Effector memory CD8-positive, alpha-beta T cell (primary cell): ENCODE results near the gene BRSK2.

Experiments
- ATAC-seq: fragments of 150-1000 bp; cut with Tn5 transposase; replicated peaks from 2 replicates; pipeline ENCODE4 v1.10.0; 2021; ENCODE audit warnings: mild to moderate bottlenecking, moderate library complexity
- DNase-seq, 3 experiments: peaks; one replicate each; pipeline ENCODE4 v3.0.0; 2021
- H3K27ac Mint-ChIP-seq, 2 donors: one replicate each; pipeline ENCODE4 v1.8.0; 2022; ENCODE audit warnings: mild to moderate bottlenecking in 2 of 2, mixed read lengths in 2 of 2, moderate library complexity in 2 of 2
- H3K27me3 Mint-ChIP-seq, 2 donors: one replicate each; pipeline ENCODE4 v1.8.0; 2022; ENCODE audit warnings: mixed read lengths in 2 of 2
- H3K36me3 Mint-ChIP-seq: one replicate; pipeline ENCODE4 v1.8.0; 2022; ENCODE audit warnings: mild to moderate bottlenecking, moderate library complexity, mixed read lengths; ENCODE audit not compliant: insufficient read depth
- H3K4me1 Mint-ChIP-seq, 2 donors: one replicate each; pipeline ENCODE4 v1.8.0; 2022; ENCODE audit warnings: low read depth in 2 of 2, mixed read lengths in 2 of 2
- H3K4me3 Mint-ChIP-seq, 2 donors: one replicate each; pipeline ENCODE4 v1.8.0; 2022; ENCODE audit warnings: mild to moderate bottlenecking in 2 of 2, mixed read lengths in 2 of 2, moderate library complexity in 2 of 2
- H3K9me3 Mint-ChIP-seq, 2 donors: one replicate each; pipeline ENCODE4 v1.8.0; 2022; ENCODE audit warnings: mixed read lengths in 2 of 2

BRSK2 gene

GRCh38 chr11:1499261-1499890, 109.6 kb downstream of the BRSK2 start:
- Mint-ChIP-seq H3K4me3 (no peak overlapping the region), H3K4me1 (peaks cover 63 to 64% of the 10 kb centered on the region in 2 donors), H3K27ac (peak overlapping the region in 1 of 2 donors; percentile 67), H3K36me3 (peaks cover 23% of the 10 kb centered on the region), H3K9me3 (no peaks in the 10 kb centered on the region), H3K27me3 (no peaks in the 10 kb centered on the region)
- DNase-seq: no peak
- no peak for ATAC-seq

- Mint-ChIP-seq H3K4me3 (no peak overlapping the region), H3K36me3 (peaks cover 23% of the 10 kb centered on the region), H3K27me3 (no peaks in the 10 kb centered on the region), H3K27ac (peak overlapping the region in 1 of 2 donors; percentile 72), H3K4me1 (peaks cover 63 to 64% of the 10 kb centered on the region in 2 donors), H3K9me3 (no peaks in the 10 kb centered on the region)
- DNase-seq (no peak), ATAC-seq (no peak)
Measured at GRCh38 chr11:1499899-1500298, 110.2 kb downstream of the BRSK2 start.

GRCh38 chr11:1500466-1501420, 111.0 kb downstream of the BRSK2 start:
- ATAC-seq (no peak), DNase-seq (no peak)
- Mint-ChIP-seq H3K27ac (peak overlapping the region in 1 of 2 donors; percentile 72), H3K4me1 (peaks cover 58 to 61% of the 10 kb centered on the region in 2 donors), H3K9me3 (no peaks in the 10 kb centered on the region), H3K4me3 (no peak overlapping the region), H3K27me3 (no peaks in the 10 kb centered on the region), H3K36me3 (peaks cover 23% of the 10 kb centered on the region)

GRCh38 chr11:1501421-1502167, 111.9 kb downstream of the BRSK2 start:
- Mint-ChIP-seq H3K4me3 (no peak overlapping the region), H3K4me1 (peaks cover 54 to 59% of the 10 kb centered on the region in 2 donors), H3K9me3 (no peaks in the 10 kb centered on the region), H3K36me3 (peaks cover 23% of the 10 kb centered on the region), H3K27me3 (no peaks in the 10 kb centered on the region), H3K27ac (no peak overlapping the region)
- ATAC-seq (no peak), DNase-seq (no peak)

GRCh38 chr11:1502168-1502953, 112.6 kb downstream of the BRSK2 start:
- peaks cover 53 to 56% of the 10 kb centered on the region in 2 donors for H3K4me1 Mint-ChIP-seq
- H3K27me3 Mint-ChIP-seq: no peaks in the 10 kb centered on the region
- H3K27ac Mint-ChIP-seq: peak overlapping the region in 1 of 2 donors; percentile 55

GRCh38 chr11:1502954-1503707, 113.4 kb downstream of the BRSK2 start:
- no peaks in the 10 kb centered on the region for H3K27me3 Mint-ChIP-seq
- H3K36me3 Mint-ChIP-seq: peaks cover 22% of the 10 kb centered on the region
- H3K27ac Mint-ChIP-seq: peak overlapping the region; percentile 52 to 55
- H3K4me1 Mint-ChIP-seq: peaks cover 54 to 58% of the 10 kb centered on the region in 2 donors
- no peak overlapping the region for H3K4me3 Mint-ChIP-seq
- ATAC-seq: no peak
- H3K9me3 Mint-ChIP-seq: no peaks in the 10 kb centered on the region
- DNase-seq: no peak

More at GRCh38 chr11:1502168-1502953, 112.6 kb downstream of the BRSK2 start:
- Mint-ChIP-seq H3K4me3 (no peak overlapping the region), H3K36me3 (peaks cover 24% of the 10 kb centered on the region), H3K9me3 (no peaks in the 10 kb centered on the region)
- DNase-seq: no peak
- no peak for ATAC-seq

GRCh38 chr11:1503708-1504104, 114.0 kb downstream of the BRSK2 start:
- Mint-ChIP-seq H3K36me3 (peaks cover 25% of the 10 kb centered on the region), H3K4me3 (no peak overlapping the region), H3K27ac (peak overlapping the region; percentile 44 to 73), H3K9me3 (no peaks in the 10 kb centered on the region), H3K4me1 (peaks cover 50 to 55% of the 10 kb centered on the region in 2 donors), H3K27me3 (no peaks in the 10 kb centered on the region)
- DNase-seq (no peak), ATAC-seq (no peak)

GRCh38 chr11:1504138-1504537, 114.4 kb downstream of the BRSK2 start:
- Mint-ChIP-seq H3K4me1 (peaks cover 50 to 54% of the 10 kb centered on the region in 2 donors), H3K4me3 (no peak overlapping the region), H3K27ac (peak overlapping the region; percentile 44 to 73), H3K9me3 (no peaks in the 10 kb centered on the region), H3K36me3 (peaks cover 28% of the 10 kb centered on the region), H3K27me3 (no peaks in the 10 kb centered on the region)
- ATAC-seq (no peak), DNase-seq (no peak)

- H3K4me3 Mint-ChIP-seq: no peak overlapping the region
- ATAC-seq (no peak), DNase-seq (no peak)
- no peaks in the 10 kb centered on the region for H3K9me3 Mint-ChIP-seq
- H3K36me3 Mint-ChIP-seq: peaks cover 31% of the 10 kb centered on the region
- no peaks in the 10 kb centered on the region for H3K27me3 Mint-ChIP-seq
- peak overlapping the region in 1 of 2 donors; percentile 72 for H3K27ac Mint-ChIP-seq
- H3K4me1 Mint-ChIP-seq: peaks cover 55% of the 10 kb centered on the region in 2 donors
Measured at GRCh38 chr11:1504581-1505290, 115.0 kb downstream of the BRSK2 start.

GRCh38 chr11:1505480-1505879, 115.7 kb downstream of the BRSK2 start:
- H3K36me3 Mint-ChIP-seq: peaks cover 31% of the 10 kb centered on the region
- H3K4me1 Mint-ChIP-seq: peaks cover 51 to 54% of the 10 kb centered on the region in 2 donors
- ATAC-seq: no peak
- no peaks in the 10 kb centered on the region for H3K9me3 Mint-ChIP-seq
- DNase-seq: no peak
- H3K27ac Mint-ChIP-seq: peak overlapping the region in 1 of 2 donors; percentile 72
- H3K27me3 Mint-ChIP-seq: no peaks in the 10 kb centered on the region
- no peak overlapping the region for H3K4me3 Mint-ChIP-seq

GRCh38 chr11:1506981-1507380, 117.2 kb downstream of the BRSK2 start:
- Mint-ChIP-seq H3K4me3 (peak overlapping the region in 1 of 2 donors; percentile 39), H3K36me3 (peaks cover 25% of the 10 kb centered on the region), H3K4me1 (peaks cover 53 to 55% of the 10 kb centered on the region in 2 donors), H3K27me3 (no peaks in the 10 kb centered on the region), H3K27ac (peak overlapping the region; percentile 72 to 77), H3K9me3 (no peaks in the 10 kb centered on the region)
- DNase-seq (no peak), ATAC-seq (no peak)
